NB4 (cell line): ENCODE results near the gene DBET.
"Not testable (repeated sequence)": the region's sequence is repeated elsewhere in the genome, so short reads cannot be mapped to it uniquely, and the experiment has no call there.

Source experiments
- DNase-seq: peaks from one replicate; pipeline ENCODE4 v3.0.0; 2010; ENCODE audit warnings: low read depth
- H3K4me3 ChIP-seq: one replicate; pipeline ENCODE4 v1.5.1; 2011; ENCODE audit warnings: mild to moderate bottlenecking, low read depth, low read length, moderate library complexity
- CTCF ChIP-seq: IDR thresholded peaks from one replicate; pipeline ENCODE4 v1.5.1; 2012; ENCODE audit warnings: low read depth, low read length
- MAX ChIP-seq: IDR thresholded peaks from 2 replicates; pipeline ENCODE4 v1.6.1; 2011; ENCODE audit warnings: low read depth, low read length
- MYC ChIP-seq: IDR thresholded peaks from 2 replicates; pipeline ENCODE4 v1.6.1; 2011; ENCODE audit warnings: low read depth, low read length
- POLR2A ChIP-seq: IDR thresholded peaks from 2 replicates; pipeline ENCODE4 v1.6.1; 2011; ENCODE audit warnings: mild to moderate bottlenecking; ENCODE audit not compliant: insufficient read length; ENCODE audit errors: extremely low read depth

DBET gene

GRCh38 chr4:190019023-190019858 is 45.1 kb upstream of the DBET start:
- no peak for DNase-seq
- H3K4me3 ChIP-seq = no peak overlapping the region
- TF ChIP-seq CTCF (no peak), POLR2A (no peak), MYC (no peak), MAX (no peak)

- DNase-seq, H3K4me3 ChIP-seq: not testable (repeated sequence)
Observed at GRCh38 chr4:190019859-190020463, 44.3 kb upstream of the DBET start.

GRCh38 chr4:190020790-190021717 is 43.2 kb upstream of the DBET start:
- TF ChIP-seq MYC (no peak), CTCF (no peak), MAX (no peak), POLR2A (no peak)
- H3K4me3 ChIP-seq = no peak overlapping the region
- no peak for DNase-seq

- not testable (repeated sequence) for DNase-seq
Observed at GRCh38 chr4:190021973-190022372, 42.3 kb upstream of the DBET start.

GRCh38 chr4:190022614-190023281 is 41.6 kb upstream of the DBET start:
- DNase-seq, H3K4me3 ChIP-seq: not testable (repeated sequence)

More at GRCh38 chr4:190021973-190022372, 42.3 kb upstream of the DBET start:
- H3K4me3 ChIP-seq = not testable (repeated sequence)

GRCh38 chr4:190027156-190027555 is 37.1 kb upstream of the DBET start, which contains the start of gene FRG2:
Gene FRG2 (minus strand): TSS chr4:190027256. CDS start chr4:190027204, 52 bp downstream.
- not testable (repeated sequence) for DNase-seq, H3K4me3 ChIP-seq

GRCh38 chr4:190031264-190031663 is 33.0 kb upstream of the DBET start:
- not testable (repeated sequence) for DNase-seq, H3K4me3 ChIP-seq

GRCh38 chr4:190037704-190038388 is 26.5 kb upstream of the DBET start:
- H3K4me3 ChIP-seq, DNase-seq: not testable (repeated sequence)

GRCh38 chr4:190040873-190041272 is 23.4 kb upstream of the DBET start:
- DNase-seq, H3K4me3 ChIP-seq: not testable (repeated sequence)

GRCh38 chr4:190047627-190048026 is 16.7 kb upstream of the DBET start:
- not testable (repeated sequence) for H3K4me3 ChIP-seq, DNase-seq

GRCh38 chr4:190049378-190050239 is 14.7 kb upstream of the DBET start:
- H3K4me3 ChIP-seq = not testable (repeated sequence)

GRCh38 chr4:190058997-190059396 is 5.3 kb upstream of the DBET start:
- not testable (repeated sequence) for DNase-seq, H3K4me3 ChIP-seq

More at GRCh38 chr4:190049378-190050239, 14.7 kb upstream of the DBET start:
- DNase-seq = not testable (repeated sequence)

GRCh38 chr4:190064805-190065204 is 503 bp downstream of the DBET start:
- H3K4me3 ChIP-seq, DNase-seq: not testable (repeated sequence)
